ENCODE data around the gene BCAS3.

- no peak for TF ChIP-seq CTCF (IDR thresholded peaks at IDR 0.05; ENCODE audit: poor library complexity, severe bottlenecking)
- TF ChIP-seq POLR2AphosphoS5 (IDR thresholded peaks at IDR 0.05): no peak
- no peak for TF ChIP-seq EZH2 (IDR thresholded peaks at IDR 0.05; ENCODE audit: borderline replicate concordance, insufficient read depth, low read length, poor library complexity, severe bottlenecking)
Measured at GRCh38 chr17:61440697-61441096, 763.0 kb downstream of the BCAS3 start.
